Rectal smooth muscle tissue (tissue), 1 donor: ENCODE data around the gene ZP2.
"Not testable (repeated sequence)": the region's sequence is repeated elsewhere in the genome, so short reads cannot be mapped to it uniquely, and the experiment has no call there.

Experiments
- H3K27ac ChIP-seq: one replicate; pipeline ENCODE4 v1.7.0; 2013; ENCODE audit warnings: low read depth, low read length, inconsistent platforms
- H3K27me3 ChIP-seq: one replicate; pipeline ENCODE4 v1.7.0; 2013; ENCODE audit warnings: low read length; ENCODE audit not compliant: control insufficient read depth, insufficient read depth
- H3K36me3 ChIP-seq: one replicate; pipeline ENCODE4 v1.7.0; 2013; ENCODE audit warnings: low read length; ENCODE audit not compliant: control insufficient read depth, insufficient read depth
- H3K4me1 ChIP-seq: one replicate; pipeline ENCODE4 v1.7.0; 2013; ENCODE audit warnings: low read length; ENCODE audit not compliant: control insufficient read depth, insufficient read depth
- H3K4me3 ChIP-seq: one replicate; pipeline ENCODE4 v1.7.0; 2013; ENCODE audit warnings: low read length
- H3K9ac ChIP-seq: one replicate; pipeline ENCODE4 v1.7.0; 2013; ENCODE audit warnings: low read length

The ZP2 gene

GRCh38 chr16:21152160-21153030 lies 59.0 kb downstream of the ZP2 start:
- H3K9ac ChIP-seq, H3K27ac ChIP-seq, H3K4me3 ChIP-seq, H3K27me3 ChIP-seq, H3K36me3 ChIP-seq, H3K4me1 ChIP-seq: not testable (repeated sequence)

DNA sequence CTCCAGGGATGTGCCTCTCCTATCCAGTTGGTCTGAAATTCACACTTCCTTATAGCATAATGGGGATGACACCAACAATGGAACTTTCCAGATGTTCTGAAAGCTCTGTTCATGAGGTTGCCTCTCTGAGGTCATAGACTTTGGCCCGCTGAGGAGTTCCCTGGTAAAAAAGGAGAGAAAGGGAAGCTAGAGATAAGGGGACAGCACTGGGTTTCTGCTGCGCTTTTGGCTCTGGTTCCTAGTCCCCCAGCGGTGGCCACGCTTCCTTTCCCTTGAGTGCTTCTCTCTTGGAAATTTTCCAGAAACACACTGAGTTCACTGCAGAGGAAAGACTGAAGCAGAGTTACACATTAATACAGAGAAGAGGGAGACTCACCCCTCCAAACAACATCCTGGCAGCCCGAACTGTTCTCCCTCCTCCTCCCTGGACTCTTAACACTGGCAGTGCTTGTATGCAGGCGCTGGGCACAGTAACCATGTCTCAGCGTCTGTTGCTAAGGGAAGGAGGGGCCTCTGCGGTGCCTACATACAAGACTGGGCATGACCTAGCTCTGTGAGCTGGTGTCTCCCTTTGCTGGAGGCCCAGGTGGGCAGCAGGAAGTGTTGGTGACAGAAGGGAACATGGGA lies 60.9 kb downstream of the ZP2 start, which contains the start of gene DNAH3:
Gene DNAH3 (minus strand): TSS at position 472 of the 627 bp plus-strand sequence. CDS start 527 bp downstream, outside the sequence.
- no peak within 1 kb of the TSS for H3K9ac ChIP-seq
- H3K4me3 ChIP-seq = no peak within 1 kb of the TSS
- H3K27ac ChIP-seq = no peak within 1 kb of the TSS
- H3K27me3 ChIP-seq = no peaks in the 10 kb centered on the region
- no peaks in the 10 kb centered on the region for H3K4me1 ChIP-seq
- no peaks in the 10 kb centered on the region for H3K36me3 ChIP-seq
